GM23338 (cell line): ENCODE data around the gene PRPF6. TPM values are rescaled to one million over a fixed set of nuclear protein-coding genes. Genes with fewer than 3 reads are reported as not detected.
A peak's percentile ranks its signal among the peaks of the same experiment; 100 is the strongest.

Source experiments
- ATAC-seq: fragments of 200-7000 bp; cut with Tn5 transposase; 3 replicates; pipeline ENCODE4 v1.9.1; 2020
- DNase-seq: peaks from one replicate; pipeline ENCODE4 v3.0.0-alpha.2; 2015; ENCODE audit warnings: low spot score
- H2AFZ ChIP-seq: fragments of 200-600 bp; sonication (generic); 2 replicates; pipeline ENCODE4 v1.8.0; 2016; ENCODE audit warnings: antibody characterized with exemption, mild to moderate bottlenecking, moderate library complexity
- H3F3A ChIP-seq: fragments of 200-600 bp; sonication (generic); replicated peaks from 2 replicates; pipeline ENCODE4 v1.8.0; 2017; ENCODE audit warnings: antibody characterized with exemption, mixed run types, low read depth
- H3K27ac ChIP-seq: fragments of 200-600 bp; sonication (generic); 2 replicates; pipeline ENCODE4 v1.6.1; 2016; ENCODE audit warnings: low read depth
- H3K27me3 ChIP-seq: fragments of 200-600 bp; sonication (generic); 2 replicates; pipeline ENCODE4 v1.8.0; 2016; ENCODE audit warnings: mild to moderate bottlenecking, mixed run types, moderate library complexity; ENCODE audit not compliant: insufficient read depth
- H3K36me3 ChIP-seq: fragments of 200-600 bp; sonication (generic); 2 replicates; pipeline ENCODE4 v1.8.0; 2016; ENCODE audit warnings: mild to moderate bottlenecking; ENCODE audit not compliant: insufficient read depth
- H3K4me1 ChIP-seq: fragments of 200-600 bp; sonication (generic); 2 replicates; pipeline ENCODE4 v1.8.0; 2016; ENCODE audit warnings: mild to moderate bottlenecking, moderate library complexity; ENCODE audit not compliant: insufficient read depth
- H3K4me2 ChIP-seq: fragments of 200-600 bp; sonication (generic); 2 replicates; pipeline ENCODE4 v1.7.1; 2017; ENCODE audit warnings: mixed run types
- H3K4me3 ChIP-seq: fragments of 200-600 bp; sonication (generic); 2 replicates; pipeline ENCODE4 v1.6.1; 2016; ENCODE audit warnings: mixed run types
- H3K79me2 ChIP-seq: fragments of 200-600 bp; sonication (generic); replicated peaks from 2 replicates; pipeline ENCODE4 v1.8.0; 2017; ENCODE audit warnings: mild to moderate bottlenecking; ENCODE audit not compliant: insufficient read depth
- H3K9me2 ChIP-seq: fragments of 200-600 bp; sonication (generic); 2 replicates; pipeline ENCODE4 v1.8.0; 2017; ENCODE audit not compliant: insufficient read depth
- H4K20me1 ChIP-seq: fragments of 200-600 bp; sonication (generic); replicated peaks from 2 replicates; pipeline ENCODE4 v1.8.0; 2017; ENCODE audit warnings: mild to moderate bottlenecking; ENCODE audit not compliant: insufficient read depth
- H3K27ac Mint-ChIP-seq: 2 replicates; pipeline ENCODE4 v1.8.0; 2020; ENCODE audit warnings: inconsistent platforms, mild to moderate bottlenecking, moderate library complexity, mixed read lengths
- H3K27me3 Mint-ChIP-seq: 3 replicates; pipeline ENCODE4 v1.8.0; 2022; ENCODE audit warnings: low read depth, mild to moderate bottlenecking, moderate library complexity, mixed read lengths, inconsistent platforms; ENCODE audit not compliant: insufficient read depth, poor library complexity
- H3K36me3 Mint-ChIP-seq: 3 replicates; pipeline ENCODE4 v1.8.0; 2021; ENCODE audit warnings: low read depth, mild to moderate bottlenecking, inconsistent platforms, moderate library complexity, mixed read lengths
- H3K4me1 Mint-ChIP-seq: 3 replicates; pipeline ENCODE4 v1.8.0; 2020; ENCODE audit warnings: mild to moderate bottlenecking, inconsistent platforms, mixed read lengths
- H3K4me3 Mint-ChIP-seq: 3 replicates; pipeline ENCODE4 v1.8.0; 2021; ENCODE audit warnings: moderate library complexity, mild to moderate bottlenecking, inconsistent platforms, mixed read lengths
- H3K9me3 Mint-ChIP-seq: 3 replicates; pipeline ENCODE4 v1.8.0; 2020; ENCODE audit warnings: moderate library complexity, mild to moderate bottlenecking, inconsistent platforms, mixed read lengths
- CREB1 ChIP-seq: fragments of 250-450 bp; sonication (Bioruptor Pico); IDR thresholded peaks from 2 replicates; pipeline ENCODE4 v1.5.0; 2020; ENCODE audit warnings: low read depth, mild to moderate bottlenecking, moderate library complexity
- EZH2 ChIP-seq: fragments of 200-600 bp; sonication (generic); IDR thresholded peaks from one replicate; pipeline ENCODE4 v1.8.0; 2017; ENCODE audit warnings: antibody characterized with exemption, mild to moderate bottlenecking, low read depth; ENCODE audit not compliant: unreplicated experiment
- EZH2phosphoT487 ChIP-seq: fragments of 200-600 bp; sonication (generic); IDR thresholded peaks from one replicate; pipeline ENCODE4 v1.8.1; 2018; ENCODE audit warnings: antibody characterized with exemption; ENCODE audit not compliant: unreplicated experiment
- NANOG ChIP-seq: IDR thresholded peaks from 2 replicates; pipeline ENCODE4 v1.6.1; 2016; ENCODE audit warnings: antibody characterized with exemption, borderline replicate concordance
- POLR2AphosphoS5 ChIP-seq: IDR thresholded peaks from 2 replicates; pipeline ENCODE4 v1.6.1; 2016; ENCODE audit warnings: antibody characterized with exemption, low read depth
- STAT1 ChIP-seq: IDR thresholded peaks from one replicate; pipeline ENCODE4 v1.6.1; 2016; ENCODE audit warnings: antibody characterized with exemption; ENCODE audit not compliant: unreplicated experiment
- ZNF114 ChIP-seq: fragments of 250-450 bp; sonication (Bioruptor Pico); IDR thresholded peaks from 2 replicates; pipeline ENCODE4 v1.5.0; 2020; ENCODE audit warnings: mild to moderate bottlenecking, moderate library complexity
- ZNF331 ChIP-seq: fragments of 250-450 bp; sonication (Bioruptor Pico); IDR thresholded peaks from 2 replicates; pipeline ENCODE4 v1.5.0; 2020; ENCODE audit warnings: low read depth, mild to moderate bottlenecking, moderate library complexity
- polyA plus RNA-seq: library from polyadenylated mRNA; unstranded; fragments of >200 nt; fragmentation: Nextera tagmentation; extraction: Ambion mirVana; gene quantifications from 2 replicates; pipeline ENCODE4 v1.2.1, GENCODE V29; 2016
- total RNA-seq: library from RNA; depleted of rRNA; stranded (reverse); fragments of >200 nt; shearing (Covaris generic); gene quantifications from 2 replicates; pipeline ENCODE4 v1.2.3, GENCODE V29; 2014
- TF ChIP-seq, protein P1 (sequence below): fragments of 250-450 bp; sonication (Bioruptor Pico); IDR thresholded peaks from 2 replicates; pipeline ENCODE4 v1.5.0; 2020; ENCODE audit warnings: mild to moderate bottlenecking, moderate library complexity
- TF ChIP-seq, protein P2 (sequence below): IDR thresholded peaks from 2 replicates; pipeline ENCODE4 v1.6.1; 2016; ENCODE audit warnings: antibody characterized with exemption
- TF ChIP-seq, protein P3 (sequence below): IDR thresholded peaks from one replicate; pipeline ENCODE4 v1.6.1; 2018; ENCODE audit warnings: antibody characterized with exemption; ENCODE audit not compliant: unreplicated experiment

The PRPF6 gene
- total and polyA plus RNA-seq, 2 experiments from 2014 or later = 53.8 to 79.9 TPM

DNA sequence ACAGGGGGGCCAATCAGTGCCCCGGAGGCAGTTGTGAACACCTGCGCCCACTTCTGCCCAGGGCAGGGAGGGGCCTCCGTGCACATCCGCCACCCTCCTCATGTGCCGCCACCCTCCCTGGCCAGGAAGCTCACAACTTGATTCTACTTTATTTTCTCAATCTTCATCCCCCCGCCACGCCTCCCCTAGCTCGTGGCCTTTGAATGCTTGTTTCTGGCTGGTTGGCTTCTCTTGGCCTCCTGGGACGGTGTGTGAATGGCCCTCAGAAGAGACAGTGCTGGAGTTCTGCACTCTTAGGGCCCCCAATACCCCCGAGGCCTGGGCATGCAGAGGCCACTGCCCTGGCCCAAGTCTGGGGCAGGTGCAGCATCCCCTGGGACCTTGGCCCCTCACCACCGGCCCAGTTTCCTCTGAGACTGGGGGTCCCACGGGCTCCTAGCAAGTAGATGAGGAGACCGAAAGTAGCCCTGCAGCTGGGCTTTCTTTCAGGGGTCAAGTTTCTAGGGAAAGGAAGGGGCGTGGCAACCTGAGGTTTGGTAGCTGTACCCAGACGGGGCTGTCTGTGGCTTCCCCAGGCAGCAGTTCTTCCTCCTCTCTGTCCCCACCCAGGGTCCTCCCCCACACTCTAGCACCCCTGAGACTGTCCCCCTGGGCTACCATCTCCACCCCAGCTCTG, 97.1 kb downstream of the PRPF6 start:
- peak overlapping the region; percentile 88; the same call in 1 of the 2 replicates for H3K4me2 ChIP-seq
- TF ChIP-seq, protein P1, sequence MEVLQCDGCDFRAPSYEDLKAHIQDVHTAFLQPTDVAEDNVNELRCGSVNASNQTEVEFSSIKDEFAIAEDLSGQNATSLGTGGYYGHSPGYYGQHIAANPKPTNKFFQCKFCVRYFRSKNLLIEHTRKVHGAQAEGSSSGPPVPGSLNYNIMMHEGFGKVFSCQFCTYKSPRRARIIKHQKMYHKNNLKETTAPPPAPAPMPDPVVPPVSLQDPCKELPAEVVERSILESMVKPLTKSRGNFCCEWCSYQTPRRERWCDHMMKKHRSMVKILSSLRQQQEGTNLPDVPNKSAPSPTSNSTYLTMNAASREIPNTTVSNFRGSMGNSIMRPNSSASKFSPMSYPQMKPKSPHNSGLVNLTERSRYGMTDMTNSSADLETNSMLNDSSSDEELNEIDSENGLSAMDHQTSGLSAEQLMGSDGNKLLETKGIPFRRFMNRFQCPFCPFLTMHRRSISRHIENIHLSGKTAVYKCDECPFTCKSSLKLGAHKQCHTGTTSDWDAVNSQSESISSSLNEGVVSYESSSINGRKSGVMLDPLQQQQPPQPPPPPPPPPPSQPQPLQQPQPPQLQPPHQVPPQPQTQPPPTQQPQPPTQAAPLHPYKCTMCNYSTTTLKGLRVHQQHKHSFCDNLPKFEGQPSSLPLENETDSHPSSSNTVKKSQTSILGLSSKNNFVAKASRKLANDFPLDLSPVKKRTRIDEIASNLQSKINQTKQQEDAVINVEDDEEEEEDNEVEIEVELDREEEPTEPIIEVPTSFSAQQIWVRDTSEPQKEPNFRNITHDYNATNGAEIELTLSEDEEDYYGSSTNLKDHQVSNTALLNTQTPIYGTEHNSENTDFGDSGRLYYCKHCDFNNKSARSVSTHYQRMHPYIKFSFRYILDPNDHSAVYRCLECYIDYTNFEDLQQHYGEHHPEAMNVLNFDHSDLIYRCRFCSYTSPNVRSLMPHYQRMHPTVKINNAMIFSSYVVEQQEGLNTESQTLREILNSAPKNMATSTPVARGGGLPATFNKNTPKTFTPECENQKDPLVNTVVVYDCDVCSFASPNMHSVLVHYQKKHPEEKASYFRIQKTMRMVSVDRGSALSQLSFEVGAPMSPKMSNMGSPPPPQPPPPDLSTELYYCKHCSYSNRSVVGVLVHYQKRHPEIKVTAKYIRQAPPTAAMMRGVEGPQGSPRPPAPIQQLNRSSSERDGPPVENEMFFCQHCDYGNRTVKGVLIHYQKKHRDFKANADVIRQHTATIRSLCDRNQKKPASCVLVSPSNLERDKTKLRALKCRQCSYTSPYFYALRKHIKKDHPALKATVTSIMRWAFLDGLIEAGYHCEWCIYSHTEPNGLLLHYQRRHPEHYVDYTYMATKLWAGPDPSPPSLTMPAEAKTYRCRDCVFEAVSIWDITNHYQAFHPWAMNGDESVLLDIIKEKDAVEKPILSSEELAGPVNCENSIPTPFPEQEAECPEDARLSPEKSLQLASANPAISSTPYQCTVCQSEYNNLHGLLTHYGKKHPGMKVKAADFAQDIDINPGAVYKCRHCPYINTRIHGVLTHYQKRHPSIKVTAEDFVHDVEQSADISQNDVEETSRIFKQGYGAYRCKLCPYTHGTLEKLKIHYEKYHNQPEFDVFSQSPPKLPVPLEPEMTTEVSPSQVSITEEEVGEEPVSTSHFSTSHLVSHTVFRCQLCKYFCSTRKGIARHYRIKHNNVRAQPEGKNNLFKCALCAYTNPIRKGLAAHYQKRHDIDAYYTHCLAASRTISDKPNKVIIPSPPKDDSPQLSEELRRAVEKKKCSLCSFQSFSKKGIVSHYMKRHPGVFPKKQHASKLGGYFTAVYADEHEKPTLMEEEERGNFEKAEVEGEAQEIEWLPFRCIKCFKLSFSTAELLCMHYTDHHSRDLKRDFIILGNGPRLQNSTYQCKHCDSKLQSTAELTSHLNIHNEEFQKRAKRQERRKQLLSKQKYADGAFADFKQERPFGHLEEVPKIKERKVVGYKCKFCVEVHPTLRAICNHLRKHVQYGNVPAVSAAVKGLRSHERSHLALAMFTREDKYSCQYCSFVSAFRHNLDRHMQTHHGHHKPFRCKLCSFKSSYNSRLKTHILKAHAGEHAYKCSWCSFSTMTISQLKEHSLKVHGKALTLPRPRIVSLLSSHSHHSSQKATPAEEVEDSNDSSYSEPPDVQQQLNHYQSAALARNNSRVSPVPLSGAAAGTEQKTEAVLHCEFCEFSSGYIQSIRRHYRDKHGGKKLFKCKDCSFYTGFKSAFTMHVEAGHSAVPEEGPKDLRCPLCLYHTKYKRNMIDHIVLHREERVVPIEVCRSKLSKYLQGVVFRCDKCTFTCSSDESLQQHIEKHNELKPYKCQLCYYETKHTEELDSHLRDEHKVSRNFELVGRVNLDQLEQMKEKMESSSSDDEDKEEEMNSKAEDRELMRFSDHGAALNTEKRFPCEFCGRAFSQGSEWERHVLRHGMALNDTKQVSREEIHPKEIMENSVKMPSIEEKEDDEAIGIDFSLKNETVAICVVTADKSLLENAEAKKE (CRISPR knock-in tag) = no peak
- TF ChIP-seq STAT1 = no peak
- TF ChIP-seq ZNF331 (CRISPR knock-in tag) = no peak
- no peak for TF ChIP-seq ZNF114 (CRISPR knock-in tag)
- no peak for TF ChIP-seq EZH2
- TF ChIP-seq POLR2AphosphoS5 = no peak
- TF ChIP-seq, protein P2, sequence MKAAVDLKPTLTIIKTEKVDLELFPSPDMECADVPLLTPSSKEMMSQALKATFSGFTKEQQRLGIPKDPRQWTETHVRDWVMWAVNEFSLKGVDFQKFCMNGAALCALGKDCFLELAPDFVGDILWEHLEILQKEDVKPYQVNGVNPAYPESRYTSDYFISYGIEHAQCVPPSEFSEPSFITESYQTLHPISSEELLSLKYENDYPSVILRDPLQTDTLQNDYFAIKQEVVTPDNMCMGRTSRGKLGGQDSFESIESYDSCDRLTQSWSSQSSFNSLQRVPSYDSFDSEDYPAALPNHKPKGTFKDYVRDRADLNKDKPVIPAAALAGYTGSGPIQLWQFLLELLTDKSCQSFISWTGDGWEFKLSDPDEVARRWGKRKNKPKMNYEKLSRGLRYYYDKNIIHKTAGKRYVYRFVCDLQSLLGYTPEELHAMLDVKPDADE = no peak
- TF ChIP-seq CREB1 (CRISPR knock-in tag) = no peak
- no peak for TF ChIP-seq NANOG
- TF ChIP-seq, protein P3, sequence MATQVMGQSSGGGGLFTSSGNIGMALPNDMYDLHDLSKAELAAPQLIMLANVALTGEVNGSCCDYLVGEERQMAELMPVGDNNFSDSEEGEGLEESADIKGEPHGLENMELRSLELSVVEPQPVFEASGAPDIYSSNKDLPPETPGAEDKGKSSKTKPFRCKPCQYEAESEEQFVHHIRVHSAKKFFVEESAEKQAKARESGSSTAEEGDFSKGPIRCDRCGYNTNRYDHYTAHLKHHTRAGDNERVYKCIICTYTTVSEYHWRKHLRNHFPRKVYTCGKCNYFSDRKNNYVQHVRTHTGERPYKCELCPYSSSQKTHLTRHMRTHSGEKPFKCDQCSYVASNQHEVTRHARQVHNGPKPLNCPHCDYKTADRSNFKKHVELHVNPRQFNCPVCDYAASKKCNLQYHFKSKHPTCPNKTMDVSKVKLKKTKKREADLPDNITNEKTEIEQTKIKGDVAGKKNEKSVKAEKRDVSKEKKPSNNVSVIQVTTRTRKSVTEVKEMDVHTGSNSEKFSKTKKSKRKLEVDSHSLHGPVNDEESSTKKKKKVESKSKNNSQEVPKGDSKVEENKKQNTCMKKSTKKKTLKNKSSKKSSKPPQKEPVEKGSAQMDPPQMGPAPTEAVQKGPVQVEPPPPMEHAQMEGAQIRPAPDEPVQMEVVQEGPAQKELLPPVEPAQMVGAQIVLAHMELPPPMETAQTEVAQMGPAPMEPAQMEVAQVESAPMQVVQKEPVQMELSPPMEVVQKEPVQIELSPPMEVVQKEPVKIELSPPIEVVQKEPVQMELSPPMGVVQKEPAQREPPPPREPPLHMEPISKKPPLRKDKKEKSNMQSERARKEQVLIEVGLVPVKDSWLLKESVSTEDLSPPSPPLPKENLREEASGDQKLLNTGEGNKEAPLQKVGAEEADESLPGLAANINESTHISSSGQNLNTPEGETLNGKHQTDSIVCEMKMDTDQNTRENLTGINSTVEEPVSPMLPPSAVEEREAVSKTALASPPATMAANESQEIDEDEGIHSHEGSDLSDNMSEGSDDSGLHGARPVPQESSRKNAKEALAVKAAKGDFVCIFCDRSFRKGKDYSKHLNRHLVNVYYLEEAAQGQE = no peak
- TF ChIP-seq EZH2phosphoT487 = no peak

More for the DNA sequence above, 97.1 kb downstream of the PRPF6 start:
- peaks cover 27% of the 10 kb centered on the region; the same call in 2 of the 3 replicates for H3K4me1 Mint-ChIP-seq
- no peaks in the 10 kb centered on the region for H3K9me2 ChIP-seq
- no peaks in the 10 kb centered on the region for H3K79me2 ChIP-seq
- no peak overlapping the region for H3K27ac Mint-ChIP-seq
- H3K27ac ChIP-seq = no peak overlapping the region
- H3K36me3 ChIP-seq = no peaks in the 10 kb centered on the region
- DNase-seq (peak; percentile 57), ATAC-seq (peak; percentile 3; the same call in 2 of the 3 replicates)
- no peaks in the 10 kb centered on the region for H3K9me3 Mint-ChIP-seq
- peaks cover 24% of the 10 kb centered on the region for H3K27me3 ChIP-seq
- peaks cover 32% of the 10 kb centered on the region for H3K27me3 Mint-ChIP-seq
- peak overlapping the region; percentile 7; the same call in 1 of the 3 replicates for H3K4me3 Mint-ChIP-seq
- no peaks in the 10 kb centered on the region for H4K20me1 ChIP-seq
- peaks cover 19% of the 10 kb centered on the region; the same call in 1 of the 2 replicates for H3K4me1 ChIP-seq
- peak overlapping the region; percentile 75; the same call in 1 of the 2 replicates for H3K4me3 ChIP-seq
- 0 out of 2 replicates have a peak, but pooled peaks cover 5% of the 10 kb centered on the region for H3F3A ChIP-seq
- H3K36me3 Mint-ChIP-seq = peaks cover 2% of the 10 kb centered on the region; the same call in 1 of the 3 replicates
- H2AFZ ChIP-seq = no peak overlapping the region
